Measurements from ENCODE around the gene PRSS12.

The PRSS12 gene

GRCh38 chr4:118338518-118338917 is 14.3 kb downstream of the PRSS12 start:
- Histone ChIP-seq H3K4me2 (ENCODE audit: low read length) (no peak overlapping the region), H3K9ac (ENCODE audit: low read length) (no peak overlapping the region), H3K36me3 (ENCODE audit: insufficient read depth, low read length) (no peaks in the 10 kb centered on the region), H3K9me3 (ENCODE audit: low read length) (no peaks in the 10 kb centered on the region), H3K9me2 (ENCODE audit: low read depth, low read length) (no peaks in the 10 kb centered on the region), H2AFZ (ENCODE audit: low read length) (no peak overlapping the region), H3F3A (ENCODE audit: insufficient read depth, low read length) (no peaks in the 10 kb centered on the region), H3K27me3 (ENCODE audit: insufficient read depth, low read length) (no peaks in the 10 kb centered on the region), H3K79me2 (ENCODE audit: insufficient read depth, low read length) (no peaks in the 10 kb centered on the region), H3K27ac (ENCODE audit: low read depth, low read length, poor library complexity, severe bottlenecking) (no peak overlapping the region), H3K4me1 (ENCODE audit: insufficient read depth, low read length, severe bottlenecking) (no peaks in the 10 kb centered on the region), H4K20me1 (ENCODE audit: insufficient read depth, low read length) (no peaks in the 10 kb centered on the region), H3K4me3 (ENCODE audit: low read depth, low read length, poor library complexity, severe bottlenecking) (no peak overlapping the region)
- no peak for TF ChIP-seq EZH2 (IDR thresholded peaks at IDR 0.05; ENCODE audit: borderline replicate concordance, low read length)
- no peak for TF ChIP-seq CTCF (IDR thresholded peaks at IDR 0.05; ENCODE audit: low read length)

GRCh38 chr4:118337954-118338353 is 14.8 kb downstream of the PRSS12 start:
- Histone ChIP-seq H3K79me2 (ENCODE audit: insufficient read depth, low read length) (no peaks in the 10 kb centered on the region), H3K9ac (ENCODE audit: low read length) (no peak overlapping the region), H3F3A (ENCODE audit: insufficient read depth, low read length) (no peaks in the 10 kb centered on the region), H2AFZ (ENCODE audit: low read length) (no peak overlapping the region), H3K4me2 (ENCODE audit: low read length) (no peak overlapping the region), H3K27me3 (ENCODE audit: insufficient read depth, low read length) (no peaks in the 10 kb centered on the region), H3K36me3 (ENCODE audit: insufficient read depth, low read length) (no peaks in the 10 kb centered on the region), H3K4me1 (ENCODE audit: insufficient read depth, low read length, severe bottlenecking) (no peaks in the 10 kb centered on the region), H4K20me1 (ENCODE audit: insufficient read depth, low read length) (no peaks in the 10 kb centered on the region), H3K4me3 (ENCODE audit: low read depth, low read length, poor library complexity, severe bottlenecking) (no peak overlapping the region), H3K27ac (ENCODE audit: low read depth, low read length, poor library complexity, severe bottlenecking) (no peak overlapping the region), H3K9me2 (ENCODE audit: low read depth, low read length) (no peaks in the 10 kb centered on the region), H3K9me3 (ENCODE audit: low read length) (no peaks in the 10 kb centered on the region)
- TF ChIP-seq EZH2 (IDR thresholded peaks at IDR 0.05; ENCODE audit: borderline replicate concordance, low read length), result no peak
- TF ChIP-seq CTCF (IDR thresholded peaks at IDR 0.05; ENCODE audit: low read length), result no peak

GRCh38 chr4:118335774-118336173 is 17.0 kb downstream of the PRSS12 start:
- Histone ChIP-seq H3K4me2 (ENCODE audit: low read length) (no peak overlapping the region), H3F3A (ENCODE audit: insufficient read depth, low read length) (no peaks in the 10 kb centered on the region), H3K27me3 (ENCODE audit: insufficient read depth, low read length) (no peaks in the 10 kb centered on the region), H2AFZ (ENCODE audit: low read length) (no peak overlapping the region), H3K27ac (ENCODE audit: low read depth, low read length, poor library complexity, severe bottlenecking) (no peak overlapping the region), H3K9me2 (ENCODE audit: low read depth, low read length) (no peaks in the 10 kb centered on the region), H3K9ac (ENCODE audit: low read length) (no peak overlapping the region), H3K36me3 (ENCODE audit: insufficient read depth, low read length) (no peaks in the 10 kb centered on the region), H3K79me2 (ENCODE audit: insufficient read depth, low read length) (no peaks in the 10 kb centered on the region), H3K9me3 (ENCODE audit: low read length) (no peaks in the 10 kb centered on the region), H4K20me1 (ENCODE audit: insufficient read depth, low read length) (no peaks in the 10 kb centered on the region), H3K4me1 (ENCODE audit: insufficient read depth, low read length, severe bottlenecking) (no peaks in the 10 kb centered on the region), H3K4me3 (ENCODE audit: low read depth, low read length, poor library complexity, severe bottlenecking) (no peak overlapping the region)
- TF ChIP-seq CTCF (IDR thresholded peaks at IDR 0.05; ENCODE audit: low read length) (no peak), EZH2 (IDR thresholded peaks at IDR 0.05; ENCODE audit: borderline replicate concordance, low read length) (no peak)

Data from OCI-LY1 (cell line).